DOHH2 (cell line): ENCODE measurements around the gene EIF2B1.

Source experiments
- H3F3A ChIP-seq: fragments of 200-600 bp; sonication (generic), shearing (Covaris generic); 2 replicates; pipeline ENCODE4 v1.6.0; 2016; ENCODE audit warnings: antibody characterized with exemption, mild to moderate bottlenecking; ENCODE audit not compliant: control insufficient read depth, insufficient read depth
- H3K27ac ChIP-seq: fragments of 200-600 bp; sonication (generic); 2 replicates; pipeline ENCODE4 v1.5.1; 2014; ENCODE audit warnings: low read depth, mild to moderate bottlenecking, low read length, moderate library complexity
- H3K27me3 ChIP-seq: fragments of 200-600 bp; sonication (generic); 2 replicates; pipeline ENCODE4 v1.6.1; 2014; ENCODE audit warnings: mild to moderate bottlenecking, low read length, mixed read lengths; ENCODE audit not compliant: control insufficient read depth
- H3K36me3 ChIP-seq: fragments of 200-600 bp; sonication (generic); 2 replicates; pipeline ENCODE4 v1.6.1; 2014; ENCODE audit warnings: mild to moderate bottlenecking, low read length, moderate library complexity, mixed read lengths; ENCODE audit not compliant: control insufficient read depth
- H3K4me1 ChIP-seq: fragments of 200-600 bp; sonication (generic); 2 replicates; pipeline ENCODE4 v1.6.1; 2014; ENCODE audit warnings: mild to moderate bottlenecking, low read length, mixed read lengths; ENCODE audit not compliant: control insufficient read depth
- H3K4me2 ChIP-seq: fragments of 200-600 bp; sonication (generic); 2 replicates; pipeline ENCODE4 v1.6.0; 2014; ENCODE audit warnings: mild to moderate bottlenecking, low read length, moderate library complexity
- H3K4me3 ChIP-seq: fragments of 200-600 bp; sonication (generic); 2 replicates; pipeline ENCODE4 v1.5.1; 2014; ENCODE audit warnings: mild to moderate bottlenecking, low read length, mixed read lengths
- H3K79me2 ChIP-seq: fragments of 200-600 bp; sonication (generic); 2 replicates; pipeline ENCODE4 v1.6.1; 2014; ENCODE audit warnings: mild to moderate bottlenecking, low read length, mixed read lengths; ENCODE audit not compliant: control insufficient read depth
- H3K9me2 ChIP-seq: fragments of 200-600 bp; sonication (generic); replicated peaks from 2 replicates; pipeline ENCODE4 v1.6.1; 2014; ENCODE audit warnings: mild to moderate bottlenecking, low read length, mixed read lengths; ENCODE audit not compliant: control insufficient read depth
- H3K9me3 ChIP-seq: fragments of 200-600 bp; sonication (generic); 2 replicates; pipeline ENCODE4 v1.6.1; 2014; ENCODE audit warnings: antibody characterized with exemption, low read length, mixed read lengths; ENCODE audit not compliant: control insufficient read depth, insufficient read depth
- H4K20me1 ChIP-seq: fragments of 200-600 bp; sonication (generic); 2 replicates; pipeline ENCODE4 v1.6.0; 2014; ENCODE audit warnings: low read depth, mild to moderate bottlenecking, antibody characterized with exemption, low read length, moderate library complexity; ENCODE audit not compliant: control insufficient read depth, insufficient read depth
- CTCF ChIP-seq: fragments of 200-600 bp; sonication (generic); IDR thresholded peaks from one replicate; pipeline ENCODE4 v1.5.1; 2014; ENCODE audit warnings: antibody characterized with exemption, mild to moderate bottlenecking, low read depth, low read length; ENCODE audit not compliant: poor library complexity, severe bottlenecking
- EZH2phosphoT487 ChIP-seq: fragments of 200-600 bp; sonication (generic); IDR thresholded peaks from 2 replicates; pipeline ENCODE4 v1.6.1; 2017; ENCODE audit warnings: borderline replicate concordance, mild to moderate bottlenecking, antibody characterized with exemption, low read length, moderate library complexity, mixed read lengths

Gene EIF2B1

GRCh38 chr12:123676616-123677320 lies 43.3 kb upstream of the EIF2B1 start:
- no peaks in the 10 kb centered on the region for H3K27me3 ChIP-seq
- H3K79me2 ChIP-seq = no peaks in the 10 kb centered on the region
- no peak overlapping the region for H3K4me2 ChIP-seq
- peaks cover 8% of the 10 kb centered on the region for H3K4me1 ChIP-seq
- H4K20me1 ChIP-seq = no peaks in the 10 kb centered on the region
- H3F3A ChIP-seq = no peaks in the 10 kb centered on the region; the same call in 1 of the 2 replicates
- H3K9me3 ChIP-seq = no peaks in the 10 kb centered on the region
- H3K9me2 ChIP-seq = no peaks in the 10 kb centered on the region
- H3K4me3 ChIP-seq = no peak overlapping the region
- no peak overlapping the region for H3K27ac ChIP-seq
- no peak for TF ChIP-seq EZH2phosphoT487
- no peak for TF ChIP-seq CTCF
- H3K36me3 ChIP-seq = no peaks in the 10 kb centered on the region; the same call in 1 of the 2 replicates

GRCh38 chr12:123675436-123675835 lies 42.0 kb upstream of the EIF2B1 start:
- H3K79me2 ChIP-seq = no peaks in the 10 kb centered on the region
- H3F3A ChIP-seq = no peaks in the 10 kb centered on the region; the same call in 1 of the 2 replicates
- no peak overlapping the region for H3K27ac ChIP-seq
- H3K27me3 ChIP-seq = no peaks in the 10 kb centered on the region
- no peaks in the 10 kb centered on the region for H4K20me1 ChIP-seq
- H3K9me2 ChIP-seq = no peaks in the 10 kb centered on the region
- no peak overlapping the region for H3K4me3 ChIP-seq
- H3K4me2 ChIP-seq = no peak overlapping the region
- no peaks in the 10 kb centered on the region; the same call in 1 of the 2 replicates for H3K36me3 ChIP-seq
- no peaks in the 10 kb centered on the region for H3K9me3 ChIP-seq
- TF ChIP-seq EZH2phosphoT487 = no peak
- no peak for TF ChIP-seq CTCF
- H3K4me1 ChIP-seq = peaks cover 17% of the 10 kb centered on the region

- H3F3A ChIP-seq = peaks cover 2% of the 10 kb centered on the region; the same call in 1 of the 2 replicates
- no peaks in the 10 kb centered on the region for H3K79me2 ChIP-seq
- peak overlapping the region; percentile 87 for H3K4me2 ChIP-seq
- H3K9me2 ChIP-seq = no peaks in the 10 kb centered on the region
- no peaks in the 10 kb centered on the region; the same call in 1 of the 2 replicates for H3K36me3 ChIP-seq
- H4K20me1 ChIP-seq = no peaks in the 10 kb centered on the region
- no peak overlapping the region for H3K27ac ChIP-seq
- no peaks in the 10 kb centered on the region for H3K27me3 ChIP-seq
- H3K4me1 ChIP-seq = peaks cover 17% of the 10 kb centered on the region
- peak overlapping the region; percentile 90; the same call in 1 of the 2 replicates for H3K4me3 ChIP-seq
- H3K9me3 ChIP-seq = no peaks in the 10 kb centered on the region
- no peak for TF ChIP-seq CTCF
- no peak for TF ChIP-seq EZH2phosphoT487
These were observed 38.4 kb upstream of the EIF2B1 start for GRCh38 chr12:123671876-123672275.
